CD4-positive, alpha-beta memory T cell (primary cell): ENCODE data around the gene CC2D1A. TPM values are rescaled to one million over a fixed set of nuclear protein-coding genes. Genes with fewer than 3 reads are reported as not detected.

ENCODE experiments used
- CTCF ChIA-PET: fragments of 350-600 bp; sonication (Branson Sonifier 250); formaldehyde crosslinking; loops from one replicate; lab custom pipeline; 2021; ENCODE audit warnings: inconsistent platforms; ENCODE audit not compliant: partially characterized antibody; lab: Charles Lee
- POLR2A ChIA-PET: fragments of 350-600 bp; sonication (Branson Sonifier 250); formaldehyde crosslinking; loops from one replicate; lab custom pipeline; 2021; ENCODE audit not compliant: partially characterized antibody; lab: Charles Lee
- DNase-seq, 5 donors: peaks; one replicate each; pipeline versions ENCODE4 v3.0.0 to v3.0.0-alpha.2; 2020 to 2022; ENCODE audit warnings: mixed read lengths in 1 of 5
- H3K27ac ChIP-seq: one replicate; pipeline ENCODE4 v1.7.0; 2013; ENCODE audit warnings: low read depth, low read length
- H3K27me3 ChIP-seq: 2 replicates; pipeline ENCODE4 v1.7.0; 2013; ENCODE audit warnings: mild to moderate bottlenecking, low read length, moderate library complexity; ENCODE audit not compliant: insufficient read depth
- H3K36me3 ChIP-seq: 2 replicates; pipeline ENCODE4 v1.7.0; 2013; ENCODE audit warnings: mild to moderate bottlenecking, low read length, moderate library complexity; ENCODE audit not compliant: insufficient read depth
- H3K4me1 ChIP-seq: 2 replicates; pipeline ENCODE4 v1.7.0; 2013; ENCODE audit warnings: mild to moderate bottlenecking, low read length, moderate library complexity; ENCODE audit not compliant: insufficient read depth
- H3K4me3 ChIP-seq, 2 donors: one replicate each; pipeline ENCODE4 v1.7.0; 2013; ENCODE audit warnings: low read length in 2 of 2, mild to moderate bottlenecking in 1 of 2
- H3K9me3 ChIP-seq, 2 donors: one replicate each; pipeline ENCODE4 v1.7.0; 2013; ENCODE audit warnings: low read length in 2 of 2, control low read depth in 1 of 2; ENCODE audit not compliant: control insufficient read depth in 1 of 2
- H3K27ac Mint-ChIP-seq, 7 donors: one replicate each; pipeline ENCODE4 v1.8.0; 2020 to 2021; ENCODE audit warnings: mixed read lengths in 7 of 7, mild to moderate bottlenecking in 6 of 7, inconsistent platforms in 3 of 7, moderate library complexity in 3 of 7
- H3K27me3 Mint-ChIP-seq, 2 donors: one replicate each; pipeline ENCODE4 v1.8.0; 2020 to 2021; ENCODE audit warnings: mixed read lengths in 2 of 2
- H3K36me3 Mint-ChIP-seq, 2 donors: one replicate each; pipeline ENCODE4 v1.8.0; 2020 to 2021; ENCODE audit warnings: mixed read lengths in 2 of 2, inconsistent platforms in 1 of 2, mild to moderate bottlenecking in 1 of 2
- H3K4me1 Mint-ChIP-seq, 4 donors: one replicate each; pipeline ENCODE4 v1.8.0; 2020 to 2021; ENCODE audit warnings: mixed read lengths in 4 of 4, mild to moderate bottlenecking in 1 of 4
- H3K4me3 Mint-ChIP-seq, 8 donors: one replicate each; pipeline ENCODE4 v1.8.0; 2020 to 2021; ENCODE audit warnings: mixed read lengths in 8 of 8, mild to moderate bottlenecking in 7 of 8, moderate library complexity in 6 of 8, inconsistent platforms in 3 of 8
- H3K9me3 Mint-ChIP-seq, 8 donors: one replicate each; pipeline ENCODE4 v1.8.0; 2020 to 2021; ENCODE audit warnings: mixed read lengths in 8 of 8, mild to moderate bottlenecking in 5 of 8, inconsistent platforms in 3 of 8, moderate library complexity in 1 of 8
- intact Hi-C: fragments of 100-400 bp; cut with micrococcal nuclease; formaldehyde crosslinking; loops from one replicate; pipeline ENCODE4 v1.15.1; 2023
- polyA plus RNA-seq, 2 donors: library from polyadenylated mRNA; unstranded; fragments of 300-500 nt; fragmentation: Illumina TruSeq; gene quantifications; one replicate each; pipeline ENCODE4 v1.2.3, GENCODE V29; 2021
- total RNA-seq, 2 experiments: library from RNA; stranded (reverse); gene quantifications; one replicate each; pipeline ENCODE4 v1.2.3, GENCODE V29; 2021

CC2D1A gene
- total and polyA plus RNA-seq, 4 experiments from 2014 or later, result 3.8 to 37.1 (median 23.4) TPM

- H3K27me3 Mint-ChIP-seq, result no peaks in the 10 kb centered on the region
- peaks cover 12 to 28% (median 18%) of the 10 kb centered on the region in 4 donors for H3K4me1 Mint-ChIP-seq
- H3K9me3 Mint-ChIP-seq, result no peaks in the 10 kb centered on the region
- peak overlapping the region; percentile 27 to 95 (median 87) for H3K4me3 Mint-ChIP-seq
- Histone ChIP-seq H3K4me3 (no peak overlapping the region), H3K4me1 (peaks cover 22% of the 10 kb centered on the region), H3K36me3 (peaks cover 42% of the 10 kb centered on the region), H3K27me3 (no peaks in the 10 kb centered on the region), H3K9me3 (no peaks in the 10 kb centered on the region), H3K27ac (peak overlapping the region; percentile 80)
- DNase-seq, result no peak
- H3K27ac Mint-ChIP-seq, result peak overlapping the region in 3 of 7 donors; percentile 62 to 81 (median 76)
- peaks cover 7 to 51% of the 10 kb centered on the region in 2 donors for H3K36me3 Mint-ChIP-seq
- intact Hi-C loops, result loop anchor here (5.0 to 10.0 kb wide), 2 partner anchors 47 to 121 kb away; partner anchors contain the start of genes BRME1, CC2D1A and MISP3
- ChIA-PET CTCF (interaction anchor here (1.2 to 3.7 kb wide), 5 partner anchors 74 to 105 kb away, joined by 3 to 24 read pairs (median 5); partner anchors contain the start of gene IL27RA), POLR2A (interaction anchor here (1.4 to 7.2 kb wide), 4 partner anchors 31 to 77 kb away, joined by 6 to 119 read pairs (median 34); partner anchors contain the start of genes IL27RA and RFX1)
These were observed 48.2 kb downstream of the CC2D1A start for GRCh38 chr19:13954185-13954584.

GRCh38 chr19:13955662-13956364 lies 49.8 kb downstream of the CC2D1A start:
- Histone ChIP-seq H3K9me3 (no peaks in the 10 kb centered on the region), H3K4me1 (peaks cover 22% of the 10 kb centered on the region), H3K27ac (no peak overlapping the region), H3K27me3 (no peaks in the 10 kb centered on the region), H3K4me3 (no peak overlapping the region), H3K36me3 (peaks cover 48% of the 10 kb centered on the region)
- ChIA-PET CTCF (interaction anchor here (1.1 to 1.6 kb wide), 2 partner anchors 45 to 103 kb away, joined by 5 read pairs; no protein-coding TSS in a partner anchor), POLR2A (interaction anchor here (1.2 to 7.2 kb wide), 3 partner anchors 29 to 76 kb away, joined by 6 to 119 read pairs (median 7); partner anchors contain the start of genes IL27RA and RFX1)
- Mint-ChIP-seq H3K4me3 (no peak overlapping the region), H3K27me3 (no peaks in the 10 kb centered on the region), H3K4me1 (peaks cover 12 to 28% (median 17%) of the 10 kb centered on the region in 4 donors), H3K9me3 (no peaks in the 10 kb centered on the region), H3K36me3 (peaks cover 7 to 59% of the 10 kb centered on the region in 2 donors), H3K27ac (peak overlapping the region in 1 of 7 donors; percentile 67)
- intact Hi-C loops, result loop anchor here (10.0 kb wide), 1 partner anchor 119 kb away; the partner anchor contains the start of gene MISP3
- DNase-seq, result no peak

- no peaks in the 10 kb centered on the region for H3K9me3 ChIP-seq
- H3K27me3 ChIP-seq, result no peaks in the 10 kb centered on the region
- H3K4me1 ChIP-seq, result peaks cover 22% of the 10 kb centered on the region
- peaks cover 51% of the 10 kb centered on the region for H3K36me3 ChIP-seq
- no peak for DNase-seq
- peaks cover 8 to 60% of the 10 kb centered on the region in 2 donors for H3K36me3 Mint-ChIP-seq
- H3K27ac Mint-ChIP-seq, result peak overlapping the region in 1 of 7 donors; percentile 67
- no peak overlapping the region for H3K4me3 Mint-ChIP-seq
- H3K27ac ChIP-seq, result no peak overlapping the region
- no peaks in the 10 kb centered on the region for H3K27me3 Mint-ChIP-seq
- H3K9me3 Mint-ChIP-seq, result no peaks in the 10 kb centered on the region
- H3K4me1 Mint-ChIP-seq, result peaks cover 12 to 28% (median 17%) of the 10 kb centered on the region in 4 donors
- ChIA-PET CTCF (interaction anchor here (1.1 kb wide), 1 partner anchor 45 kb away, joined by 5 read pairs; no protein-coding TSS in a partner anchor), POLR2A (interaction anchor here (7.2 kb wide), 1 partner anchor 48 kb away, joined by 119 read pairs; the partner anchor contains the start of gene RFX1)
- H3K4me3 ChIP-seq, result no peak overlapping the region
- intact Hi-C loops, result loop anchor here (10.0 kb wide), 1 partner anchor 118 kb away; the partner anchor contains the start of gene MISP3
These were observed 50.4 kb downstream of the CC2D1A start for GRCh38 chr19:13956365-13956744.

- Mint-ChIP-seq H3K9me3 (no peaks in the 10 kb centered on the region), H3K27ac (peak overlapping the region in 3 of 7 donors; percentile 44 to 78 (median 73)), H3K27me3 (no peaks in the 10 kb centered on the region), H3K4me3 (no peak overlapping the region), H3K4me1 (peaks cover 8 to 21% (median 12%) of the 10 kb centered on the region in 4 donors), H3K36me3 (peaks cover 12 to 62% of the 10 kb centered on the region in 2 donors)
- Histone ChIP-seq H3K4me1 (peaks cover 16% of the 10 kb centered on the region), H3K27ac (no peak overlapping the region), H3K4me3 (no peak overlapping the region), H3K36me3 (peaks cover 51% of the 10 kb centered on the region), H3K27me3 (no peaks in the 10 kb centered on the region), H3K9me3 (no peaks in the 10 kb centered on the region)
- ChIA-PET POLR2A (interaction anchor here (7.2 kb wide), 1 partner anchor 48 kb away, joined by 119 read pairs; the partner anchor contains the start of gene RFX1), CTCF (interaction anchor here (1.1 kb wide), 1 partner anchor 46 kb away, joined by 5 read pairs; no protein-coding TSS in a partner anchor)
- intact Hi-C loops, result loop anchor here (10.0 kb wide), 1 partner anchor 118 kb away; the partner anchor contains the start of gene MISP3
- no peak for DNase-seq
These were observed 51.0 kb downstream of the CC2D1A start for GRCh38 chr19:13957051-13957450.

GRCh38 chr19:13958043-13958442 lies 52.0 kb downstream of the CC2D1A start:
- Mint-ChIP-seq H3K36me3 (peaks cover 12 to 56% of the 10 kb centered on the region in 2 donors), H3K27me3 (no peaks in the 10 kb centered on the region), H3K4me1 (peaks cover 6 to 17% (median 8%) of the 10 kb centered on the region in 4 donors), H3K27ac (peak overlapping the region in 1 of 7 donors; percentile 31), H3K4me3 (no peak overlapping the region), H3K9me3 (no peaks in the 10 kb centered on the region)
- DNase-seq, result no peak
- intact Hi-C loops, result loop anchor here (10.0 kb wide), 1 partner anchor 117 kb away; the partner anchor contains the start of gene MISP3
- Histone ChIP-seq H3K9me3 (no peaks in the 10 kb centered on the region), H3K27ac (no peak overlapping the region), H3K36me3 (peaks cover 51% of the 10 kb centered on the region), H3K4me1 (peaks cover 15% of the 10 kb centered on the region), H3K27me3 (no peaks in the 10 kb centered on the region), H3K4me3 (no peak overlapping the region)
- POLR2A ChIA-PET, result interaction anchor here (0.5 to 1.3 kb wide), 3 partner anchors 32 to 74 kb away, joined by 3 to 7 read pairs (median 3); partner anchors contain the start of genes IL27RA and RFX1
- CTCF ChIA-PET, result no interaction called here

GRCh38 chr19:13959141-13959961 lies 53.4 kb downstream of the CC2D1A start:
- Mint-ChIP-seq H3K9me3 (no peaks in the 10 kb centered on the region), H3K4me3 (no peak overlapping the region), H3K27me3 (no peaks in the 10 kb centered on the region), H3K27ac (no peak overlapping the region), H3K4me1 (peaks cover 0 to 4% (median 2%) of the 10 kb centered on the region in 4 donors), H3K36me3 (peaks cover 12 to 55% of the 10 kb centered on the region in 2 donors)
- intact Hi-C loops, result loop anchor here (10.0 kb wide), 1 partner anchor 115 kb away; the partner anchor contains the start of gene MISP3
- Histone ChIP-seq H3K4me1 (peaks cover 3% of the 10 kb centered on the region), H3K9me3 (no peaks in the 10 kb centered on the region), H3K27ac (no peak overlapping the region), H3K36me3 (peaks cover 51% of the 10 kb centered on the region), H3K27me3 (no peaks in the 10 kb centered on the region), H3K4me3 (no peak overlapping the region)
- no peak for DNase-seq
- ChIA-PET CTCF (no interaction called here), POLR2A (interaction anchor here (0.9 to 2.3 kb wide), 3 partner anchors 27 to 72 kb away, joined by 3 to 11 read pairs (median 11); partner anchors contain the start of gene IL27RA)
